Retinal pigment epithelial cell (primary cell): ENCODE measurements around the gene SLC9A5.

ENCODE experiments used
- DNase-seq: peaks from one replicate; pipeline ENCODE4 v3.0.0-alpha.2; 2010; ENCODE audit warnings: low read depth
- H3K4me3 ChIP-seq: 2 replicates; pipeline ENCODE4 v1.5.1; 2011; ENCODE audit warnings: mild to moderate bottlenecking, low read length, control low read depth, moderate library complexity
- CTCF ChIP-seq: conservative IDR thresholded peaks from 2 replicates; pipeline ENCODE4 v1.5.1; 2011; ENCODE audit warnings: low read depth, low read length, control low read depth, inconsistent platforms

Gene SLC9A5

GRCh38 chr16:67270931-67271338 lies 22.2 kb downstream of the SLC9A5 start:
- DNase-seq = no peak
- TF ChIP-seq CTCF = no peak
- no peak overlapping the region for H3K4me3 ChIP-seq

GRCh38 chr16:67271446-67271845 lies 22.7 kb downstream of the SLC9A5 start:
- no peak overlapping the region for H3K4me3 ChIP-seq
- no peak for DNase-seq
- TF ChIP-seq CTCF = no peak

- no peak for DNase-seq
- H3K4me3 ChIP-seq = no peak overlapping the region
- TF ChIP-seq CTCF = no peak
Measured at GRCh38 chr16:67275321-67275720, 26.5 kb downstream of the SLC9A5 start.

- H3K4me3 ChIP-seq = no peak overlapping the region
- DNase-seq = peak; percentile 88
- TF ChIP-seq CTCF = no peak
Measured at GRCh38 chr16:67277294-67277998, 28.7 kb downstream of the SLC9A5 start.

- H3K4me3 ChIP-seq = peak overlapping the region; percentile 41
- TF ChIP-seq CTCF = no peak
- DNase-seq = no peak
Measured at GRCh38 chr16:67277999-67278772, 29.4 kb downstream of the SLC9A5 start.

- no peak for DNase-seq
- peak; percentile 40 for TF ChIP-seq CTCF
Measured at GRCh38 chr16:67278773-67279295, 30.1 kb downstream of the SLC9A5 start.

More at GRCh38 chr16:67278773-67279295, 30.1 kb downstream of the SLC9A5 start:
- H3K4me3 ChIP-seq = peak overlapping the region; percentile 41
